HEK293 (cell line): ENCODE measurements around the gene CDH22.

Source experiments
- CTCF ChIA-PET: fragments of 350-600 bp; formaldehyde crosslinking; extraction: SDS; loops from one replicate; lab custom pipeline; 2021; ENCODE audit warnings: antibody characterized with exemption; lab: Yijun Ruan, JAX
- POLR2A ChIA-PET: fragments of 300-600 bp; formaldehyde crosslinking; extraction: SDS; loops from one replicate; lab custom pipeline; 2020; ENCODE audit warnings: antibody characterized with exemption, inconsistent platforms; lab: Yijun Ruan, JAX
- H3K27ac ChIP-seq: fragments of 200-500 bp; sonication (Bioruptor generic); 2 replicates; pipeline ENCODE4 v1.5.1; 2014; ENCODE audit warnings: low read depth, low read length, control low read depth, inconsistent platforms; ENCODE audit errors: extremely low read depth
- H3K36me3 ChIP-seq, 2 experiments: fragments of 200-500 bp in 1 of 2; sonication (Bioruptor generic) in 1 of 2; 1 replicate in 1 of 2; 2 replicates in 1 of 2; pipeline ENCODE4 v1.5.1; 2014 to 2017; ENCODE audit warnings: inconsistent platforms in 2 of 2, low read length in 2 of 2; ENCODE audit not compliant: control insufficient read depth in 2 of 2, insufficient read depth in 1 of 2
- H3K4me1 ChIP-seq: fragments of 200-500 bp; sonication (Bioruptor generic); 2 replicates; pipeline ENCODE4 v1.5.1; 2014; ENCODE audit warnings: mild to moderate bottlenecking, low read length, inconsistent platforms; ENCODE audit not compliant: control insufficient read depth, insufficient read depth
- H3K4me3 ChIP-seq: 2 replicates; pipeline ENCODE4 v1.5.1; 2011; ENCODE audit warnings: low read depth, mild to moderate bottlenecking, control low read depth, low read length, moderate library complexity
- H3K9me3 ChIP-seq: fragments of 200-500 bp; sonication (Bioruptor generic); 2 replicates; pipeline ENCODE4 v1.5.1; 2014; ENCODE audit warnings: low read depth, low read length, inconsistent platforms; ENCODE audit not compliant: control insufficient read depth, insufficient read depth
- FEZF1 ChIP-seq: fragments of 450-650 bp; formaldehyde crosslinking; IDR thresholded peaks from 2 replicates; pipeline ENCODE4 v1.5.1; 2016; ENCODE audit warnings: missing biosample characterization, missing genetic modification characterization
- GLI4 ChIP-seq: fragments of 450-650 bp; formaldehyde crosslinking; IDR thresholded peaks from 2 replicates; pipeline ENCODE4 v1.5.1; 2016; ENCODE audit warnings: missing biosample characterization, missing genetic modification characterization
- GLIS1 ChIP-seq: fragments of 450-650 bp; formaldehyde crosslinking; IDR thresholded peaks from 2 replicates; pipeline ENCODE4 v1.5.1; 2016; ENCODE audit warnings: missing biosample characterization, missing genetic modification characterization
- HIC1 ChIP-seq: fragments of 450-650 bp; formaldehyde crosslinking; IDR thresholded peaks from 2 replicates; pipeline ENCODE4 v1.5.1; 2016; ENCODE audit warnings: missing biosample characterization, missing genetic modification characterization
- IKZF3 ChIP-seq: fragments of 450-650 bp; IDR thresholded peaks from 2 replicates; pipeline ENCODE4 v1.5.0; 2018; ENCODE audit warnings: missing biosample characterization, mild to moderate bottlenecking, missing genetic modification characterization, moderate library complexity
- KLF1 ChIP-seq: fragments of 450-650 bp; formaldehyde crosslinking; IDR thresholded peaks from 2 replicates; pipeline ENCODE4 v1.5.1; 2016; ENCODE audit warnings: missing biosample characterization, missing genetic modification characterization
- ZBTB10 ChIP-seq: fragments of 450-650 bp; formaldehyde crosslinking; IDR thresholded peaks from 2 replicates; pipeline ENCODE4 v1.5.1; 2016; ENCODE audit warnings: missing biosample characterization, missing genetic modification characterization
- ZBTB17 ChIP-seq: fragments of 450-650 bp; formaldehyde crosslinking; IDR thresholded peaks from 2 replicates; pipeline ENCODE4 v1.5.1; 2016; ENCODE audit warnings: missing biosample characterization, missing genetic modification characterization
- ZBTB48 ChIP-seq: fragments of 450-650 bp; formaldehyde crosslinking; IDR thresholded peaks from 2 replicates; pipeline ENCODE4 v1.5.1; 2016; ENCODE audit warnings: missing biosample characterization, missing genetic modification characterization
- ZBTB7A ChIP-seq: fragments of 450-650 bp; formaldehyde crosslinking; IDR thresholded peaks from 2 replicates; pipeline ENCODE4 v1.5.1; 2016; ENCODE audit warnings: low read depth, missing biosample characterization, missing genetic modification characterization
- ZIC2 ChIP-seq: fragments of 450-650 bp; formaldehyde crosslinking; IDR thresholded peaks from 2 replicates; pipeline ENCODE4 v1.5.1; 2016; ENCODE audit warnings: missing biosample characterization, missing genetic modification characterization
- ZNF114 ChIP-seq: fragments of 450-650 bp; formaldehyde crosslinking; IDR thresholded peaks from 2 replicates; pipeline ENCODE4 v1.5.0; 2017; ENCODE audit warnings: missing biosample characterization, missing genetic modification characterization
- ZNF133 ChIP-seq: fragments of 450-650 bp; formaldehyde crosslinking; IDR thresholded peaks from 2 replicates; pipeline ENCODE4 v1.5.1; 2016; ENCODE audit warnings: missing biosample characterization, missing genetic modification characterization
- ZNF280D ChIP-seq: fragments of 450-650 bp; formaldehyde crosslinking; IDR thresholded peaks from 2 replicates; pipeline ENCODE4 v1.5.1; 2016; ENCODE audit warnings: missing biosample characterization, missing genetic modification characterization
- ZNF571 ChIP-seq: fragments of 450-650 bp; formaldehyde crosslinking; IDR thresholded peaks from 2 replicates; pipeline ENCODE4 v1.5.0; 2017; ENCODE audit warnings: missing biosample characterization, missing genetic modification characterization
- ZSCAN4 ChIP-seq: fragments of 450-650 bp; formaldehyde crosslinking; IDR thresholded peaks from 2 replicates; pipeline ENCODE4 v1.5.1; 2017; ENCODE audit warnings: missing biosample characterization, missing genetic modification characterization
- ZSCAN5A ChIP-seq: fragments of 450-650 bp; formaldehyde crosslinking; IDR thresholded peaks from 2 replicates; pipeline ENCODE4 v1.5.1; 2016; ENCODE audit warnings: missing biosample characterization, missing genetic modification characterization

CDH22 gene

GRCh38 chr20:46265539-46265938, 42.8 kb downstream of the CDH22 start (continued):
- TF ChIP-seq ZIC2 (0 out of 2 replicates have a peak, but pooled peaks have one; percentile 9), IKZF3 (no peak), ZNF114 (tag by site-specific recombination) (no peak), ZNF280D (peak; percentile 63; the same call in 1 of the 2 replicates), GLI4 (no peak), ZBTB48 (tag by site-specific recombination) (no peak), ZNF571 (tag by site-specific recombination) (no peak), ZBTB10 (tag by site-specific recombination) (no peak), ZBTB17 (tag by site-specific recombination) (no peak), ZSCAN5A (tag by site-specific recombination) (0 out of 2 replicates have a peak, but pooled peaks have one; percentile 64), ZNF133 (tag by site-specific recombination) (no peak), FEZF1 (tag by site-specific recombination) (no peak), GLIS1 (tag by site-specific recombination) (no peak), ZBTB7A (tag by site-specific recombination) (no peak)

GRCh38 chr20:46264391-46265266, 43.7 kb downstream of the CDH22 start:
- ChIA-PET CTCF (interaction anchor here (0.6 to 1.3 kb wide), 4 partner anchors 40 to 931 kb away, joined by 3 to 4 read pairs (median 4); no protein-coding TSS in a partner anchor), POLR2A (no interaction called here)
- H3K27ac ChIP-seq = no peak overlapping the region

More at GRCh38 chr20:46264391-46265266, 43.7 kb downstream of the CDH22 start:
- Histone ChIP-seq H3K4me3 (no peak overlapping the region), H3K9me3 (no peaks in the 10 kb centered on the region), H3K36me3 (no peaks in the 10 kb centered on the region)
- TF ChIP-seq KLF1 (no peak), IKZF3 (no peak), ZSCAN4 (tag by site-specific recombination) (peak; percentile 80), HIC1 (tag by site-specific recombination) (no peak)
- TF ChIP-seq, all 188 proteins: peak for 1
- H3K4me1 ChIP-seq = no peaks in the 10 kb centered on the region
